Stimulated activated CD4-positive, alpha-beta T cell treated with anti-CD3 and anti-CD28 coated beads, Interleukin-15, amount 100 ng/mL, for 24 hours (primary cell): ENCODE measurements around the gene GOLGA8B.
"Not testable (repeated sequence)": the region's sequence is repeated elsewhere in the genome, so short reads cannot be mapped to it uniquely, and the experiment has no call there.

Source experiments
- DNase-seq: peaks from one replicate; pipeline ENCODE4 v3.0.0-alpha.2; 2020

GOLGA8B gene

DNA sequence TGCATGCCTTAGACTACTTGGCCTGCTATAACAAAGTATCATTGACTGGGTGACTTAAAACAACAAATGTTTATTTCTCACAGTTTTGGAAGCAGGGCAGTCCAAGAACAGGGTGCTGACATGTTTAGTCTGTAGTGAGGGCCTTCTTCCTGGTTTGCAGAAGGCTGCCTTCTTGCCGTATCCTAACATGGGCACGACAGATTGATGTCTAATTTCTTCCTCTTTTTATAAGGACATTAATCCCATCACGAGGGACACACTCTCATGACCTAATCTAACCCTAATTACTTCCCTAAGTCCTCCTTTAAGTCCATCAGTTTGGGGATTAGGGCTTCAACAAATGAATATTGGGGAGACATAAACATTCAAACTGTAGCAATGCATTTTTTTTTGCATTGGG, 10.9 kb upstream of the GOLGA8B start:
- DNase-seq = no peak

GRCh38 chr15:34591306-34591705, 7.9 kb upstream of the GOLGA8B start:
- DNase-seq = no peak

DNA sequence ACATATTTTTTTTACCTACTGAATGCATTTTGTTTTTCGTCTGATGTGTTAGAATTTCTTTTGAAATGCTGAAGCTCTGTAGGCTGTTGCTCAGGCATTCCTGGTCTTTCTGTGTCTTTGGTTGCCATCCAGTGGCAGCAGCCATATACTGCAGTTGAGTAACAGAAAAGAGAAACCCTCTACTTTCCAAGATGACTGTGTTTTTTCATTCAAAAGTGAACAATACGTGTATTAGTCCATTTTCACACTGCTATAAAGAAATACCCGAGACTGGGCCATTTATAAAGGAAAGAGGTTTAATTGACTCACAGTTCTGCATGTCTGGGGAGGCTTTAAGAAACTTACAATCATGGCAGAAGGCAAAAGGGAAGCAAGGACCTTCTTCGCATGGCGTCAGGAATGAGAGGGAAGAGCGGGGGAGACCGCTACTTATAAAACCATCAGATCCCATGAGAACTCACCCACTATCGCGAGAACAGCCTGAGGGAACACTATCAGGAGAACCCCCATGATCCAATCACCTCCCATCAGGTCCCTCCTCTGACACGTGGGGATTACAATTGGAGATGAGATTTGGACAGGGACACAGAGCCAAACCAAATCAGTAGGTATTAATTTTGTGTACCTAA, 4.7 kb upstream of the GOLGA8B start:
- peak; percentile 68 for DNase-seq

- not testable (repeated sequence) for DNase-seq
These were observed 2.5 kb upstream of the GOLGA8B start for GRCh38 chr15:34585966-34586365.

GRCh38 chr15:34584996-34585395, 1.5 kb upstream of the GOLGA8B start:
- no peak for DNase-seq

- peak; percentile 20 for DNase-seq
These were observed 848 bp upstream of the GOLGA8B start for GRCh38 chr15:34584330-34584668.

DNA sequence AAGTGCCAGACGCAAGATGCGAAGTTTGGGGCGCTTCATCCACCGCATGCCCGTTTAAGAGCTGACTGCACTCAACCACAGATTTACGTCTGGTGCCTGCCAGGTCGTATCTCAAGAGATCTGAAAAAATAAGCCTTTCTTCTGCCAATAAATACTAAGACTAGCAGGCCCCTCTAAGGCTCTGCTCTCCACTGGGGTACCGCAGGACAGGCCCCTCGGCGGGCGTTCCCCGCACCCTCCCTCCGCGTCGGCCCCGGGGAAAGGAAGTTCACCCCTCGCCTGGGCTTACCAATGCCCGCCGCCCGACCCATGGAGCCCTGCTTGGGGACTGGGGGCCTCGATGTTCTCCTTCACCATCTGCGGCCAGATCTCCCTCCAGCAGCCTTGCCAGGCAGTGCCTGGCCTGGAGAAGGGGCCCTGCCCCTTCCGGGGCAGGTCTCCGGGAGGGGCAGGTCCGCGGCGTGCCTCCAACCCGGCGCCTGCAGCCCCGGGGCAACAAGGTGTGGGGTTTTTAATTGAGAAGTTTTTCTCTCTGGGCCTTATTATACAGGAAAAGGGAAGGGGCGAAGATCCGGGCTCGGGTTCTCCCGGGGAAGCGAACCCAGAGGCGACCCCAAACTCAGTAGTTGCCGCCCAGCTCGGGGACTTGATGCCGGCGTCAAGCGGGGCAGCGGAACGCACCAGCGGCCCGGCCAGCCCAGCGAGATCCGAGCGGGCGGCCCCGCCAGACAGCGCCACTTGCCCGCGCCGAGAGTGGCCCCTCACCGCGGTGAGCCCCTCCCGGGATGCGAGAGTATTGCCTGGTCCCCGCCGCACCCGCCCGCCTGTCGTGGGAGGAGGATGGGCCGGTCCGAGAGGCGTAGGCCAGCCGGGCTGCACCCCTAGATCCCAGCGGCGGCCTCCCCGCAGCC, 735 bp downstream of the GOLGA8B start:
- DNase-seq = peak; percentile 67

DNA sequence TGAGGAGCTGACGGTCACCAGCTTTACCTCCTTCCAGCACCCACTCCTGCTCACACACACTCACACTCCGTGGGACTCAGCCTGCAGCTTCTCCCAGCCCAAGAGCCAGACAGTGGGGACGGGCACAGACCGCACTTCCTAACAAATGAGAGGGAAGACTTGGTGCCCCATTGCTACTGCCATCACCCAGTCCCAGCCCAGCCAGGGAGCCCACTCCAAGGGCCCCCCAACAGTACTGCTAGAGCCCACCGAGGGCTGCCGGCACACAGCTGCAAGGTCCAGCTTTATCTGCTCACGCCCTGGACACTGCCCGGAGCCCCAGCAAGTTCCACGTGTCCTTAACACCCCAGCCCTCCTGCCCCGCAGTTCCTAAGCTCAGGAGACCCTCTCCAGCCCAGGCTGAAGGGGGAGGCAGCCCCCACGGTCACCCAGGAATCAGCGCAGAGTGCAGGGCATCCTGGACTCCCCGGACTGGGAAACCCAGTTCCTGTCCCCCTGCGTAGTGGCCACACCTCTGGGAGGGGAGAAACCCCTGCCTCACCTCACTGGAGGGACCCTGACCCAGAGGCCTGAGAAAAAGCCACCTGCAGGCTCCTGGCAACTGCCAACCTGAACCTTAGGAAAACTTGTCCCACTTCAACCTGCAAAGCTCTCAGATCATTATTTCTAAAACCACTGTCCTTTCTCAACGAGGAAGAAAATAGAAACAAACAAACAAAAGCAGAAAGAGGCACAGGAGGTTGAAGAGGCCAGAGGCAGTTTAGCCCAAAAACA, 1.6 kb downstream of the GOLGA8B start:
- not testable (repeated sequence) for DNase-seq

DNA sequence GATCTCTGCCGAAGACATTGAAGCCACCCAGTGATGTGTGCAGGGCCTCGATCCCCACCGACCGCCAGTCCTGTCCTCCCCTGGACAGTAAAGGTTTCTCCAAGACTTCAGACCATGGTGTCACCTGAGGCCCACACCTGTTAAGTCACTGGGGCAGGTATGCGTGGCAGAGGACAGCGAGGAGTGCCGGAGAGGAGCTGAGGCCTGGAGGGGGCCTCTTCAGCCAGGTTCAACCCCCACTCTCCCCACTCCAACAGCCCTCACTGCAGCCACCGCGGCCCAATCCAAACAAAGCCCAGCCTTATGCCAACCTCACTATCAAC, 2.4 kb downstream of the GOLGA8B start:
- DNase-seq = no peak

DNA sequence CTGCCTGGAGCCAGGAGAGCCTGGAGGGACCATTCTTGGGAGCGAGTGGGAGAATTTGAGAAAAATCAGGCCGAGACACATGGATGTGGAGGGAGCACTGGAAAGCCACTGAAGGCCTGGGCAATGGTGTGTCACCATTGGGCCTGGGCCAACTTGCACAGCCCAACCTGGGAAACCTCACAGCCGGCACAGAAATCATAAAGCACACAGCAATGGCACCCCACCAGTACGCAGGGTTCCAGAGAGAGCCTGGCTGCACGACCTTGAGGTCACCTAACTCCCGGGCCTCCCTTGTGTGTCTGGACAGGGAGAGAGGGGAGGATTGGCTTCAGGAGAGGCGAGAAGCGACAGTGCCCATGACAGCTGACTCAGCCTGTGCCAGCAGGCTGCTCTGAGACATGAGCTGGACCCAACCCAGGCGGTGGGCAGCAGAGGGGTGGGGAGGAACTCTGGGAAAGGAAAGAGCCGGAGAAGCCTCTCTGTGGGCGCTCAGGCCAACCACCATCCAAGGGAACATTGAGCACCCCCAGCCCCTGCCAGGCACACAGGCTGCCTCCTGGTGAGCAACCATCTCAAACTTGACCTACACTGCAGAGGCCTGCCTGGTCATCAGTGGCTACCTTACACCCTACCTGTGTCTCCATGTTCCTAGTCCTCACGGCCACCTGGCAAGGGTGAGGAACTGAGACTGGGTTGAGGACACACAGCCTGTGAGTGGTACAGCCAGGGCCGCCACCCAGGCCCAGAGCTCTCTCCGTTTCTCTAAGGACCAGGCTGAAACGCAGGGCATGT, 3.0 kb downstream of the GOLGA8B start:
- not testable (repeated sequence) for DNase-seq

DNA sequence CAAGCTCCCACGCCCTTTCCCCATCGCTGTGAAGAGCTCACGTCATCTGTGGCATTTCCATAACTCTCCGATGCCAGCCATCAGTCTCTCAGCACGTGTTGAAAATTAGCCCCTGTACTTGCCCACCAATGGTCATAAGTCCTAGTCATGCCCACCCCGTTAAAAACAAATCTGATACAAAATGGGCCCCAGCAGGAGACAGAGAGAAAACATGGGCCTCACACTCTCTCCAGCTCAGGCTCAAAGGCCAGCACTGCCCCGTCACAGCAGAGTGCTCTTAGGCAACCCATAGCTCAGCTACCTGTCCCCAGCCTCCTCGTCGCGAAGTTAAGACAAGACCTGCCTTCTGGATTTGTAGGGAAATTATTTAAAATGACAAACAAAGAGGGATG, 5.2 kb downstream of the GOLGA8B start:
- no peak for DNase-seq

DNA sequence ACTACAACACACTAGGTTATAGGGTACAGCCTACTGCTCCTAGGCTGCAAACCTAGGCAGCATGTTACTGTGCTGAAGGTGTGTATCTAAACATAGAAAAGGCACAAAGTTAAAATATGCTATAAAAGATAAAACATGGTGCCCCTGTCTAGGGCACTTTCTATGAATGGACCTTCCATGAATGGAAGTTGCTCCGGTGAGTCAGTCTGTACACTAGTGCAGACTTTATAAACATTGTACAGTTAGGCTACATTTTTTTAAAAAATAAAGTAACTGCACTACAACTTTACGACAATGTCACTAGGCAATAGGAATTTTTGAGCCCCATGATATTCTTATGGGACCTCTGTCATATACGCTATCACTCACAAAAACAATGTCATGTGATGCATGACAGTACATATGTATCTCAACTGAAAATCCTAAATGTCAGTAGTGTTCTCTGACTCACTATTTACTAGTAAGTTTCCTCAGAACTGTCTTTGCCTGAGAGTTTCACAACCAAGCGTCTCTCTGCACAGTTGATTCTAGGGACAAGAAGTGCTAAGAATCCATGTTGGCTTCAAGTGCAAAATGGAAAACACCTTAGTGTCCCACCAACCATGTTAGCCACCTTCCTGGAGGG, 5.7 kb downstream of the GOLGA8B start:
- DNase-seq = not testable (repeated sequence)

- DNase-seq = not testable (repeated sequence)
These were observed 8.4 kb downstream of the GOLGA8B start for GRCh38 chr15:34575035-34575434.

DNA sequence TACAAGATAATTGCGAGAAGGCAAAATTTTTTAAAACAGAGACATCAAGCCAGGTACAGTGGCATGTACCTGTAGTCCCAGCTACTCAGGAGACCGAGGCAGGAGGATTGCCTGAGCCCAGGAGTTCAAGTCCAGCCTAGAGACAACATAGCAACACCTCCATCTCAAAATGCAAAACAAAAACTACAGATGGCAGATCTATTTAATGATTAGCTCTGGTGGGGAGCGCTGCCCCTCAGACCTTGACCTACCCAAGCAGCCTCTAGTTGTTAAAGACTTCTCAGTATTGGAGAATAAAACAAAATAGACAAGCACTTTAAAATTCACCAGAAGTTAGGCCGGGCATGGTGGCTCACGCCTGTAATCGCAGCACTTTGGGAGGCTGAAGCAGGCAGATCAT, 10.5 kb downstream of the GOLGA8B start:
- not testable (repeated sequence) for DNase-seq

DNA sequence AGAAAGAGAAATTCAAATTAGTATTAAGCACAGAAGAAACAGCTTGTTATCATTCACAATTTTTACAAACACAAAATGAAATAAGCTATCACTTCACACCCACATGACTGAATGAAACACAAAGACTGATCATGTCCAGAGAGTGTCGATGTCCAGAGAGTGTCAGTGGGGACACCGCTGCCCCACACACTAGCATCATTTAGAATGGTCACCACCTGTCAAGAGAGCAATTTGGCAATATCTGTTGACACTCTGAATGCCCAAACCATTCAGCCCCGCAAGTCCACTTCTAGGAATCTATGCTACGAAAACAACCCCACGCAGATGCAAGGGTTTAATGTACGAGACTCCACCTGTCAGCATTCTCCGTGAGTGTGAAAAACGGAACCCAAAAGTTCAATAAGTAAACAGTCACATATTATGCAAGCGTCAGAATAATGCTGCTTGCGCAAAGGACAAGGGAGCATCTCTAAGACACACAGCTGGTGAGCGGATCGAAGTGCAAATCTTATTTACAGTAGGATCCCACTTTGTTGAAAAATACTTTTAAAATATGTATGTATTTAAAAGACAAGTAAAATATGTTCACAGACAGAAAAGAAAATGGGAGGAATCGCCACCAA, 11.3 kb downstream of the GOLGA8B start:
- DNase-seq = not testable (repeated sequence)

GRCh38 chr15:34569670-34570396, 13.6 kb downstream of the GOLGA8B start:
- not testable (repeated sequence) for DNase-seq

DNA sequence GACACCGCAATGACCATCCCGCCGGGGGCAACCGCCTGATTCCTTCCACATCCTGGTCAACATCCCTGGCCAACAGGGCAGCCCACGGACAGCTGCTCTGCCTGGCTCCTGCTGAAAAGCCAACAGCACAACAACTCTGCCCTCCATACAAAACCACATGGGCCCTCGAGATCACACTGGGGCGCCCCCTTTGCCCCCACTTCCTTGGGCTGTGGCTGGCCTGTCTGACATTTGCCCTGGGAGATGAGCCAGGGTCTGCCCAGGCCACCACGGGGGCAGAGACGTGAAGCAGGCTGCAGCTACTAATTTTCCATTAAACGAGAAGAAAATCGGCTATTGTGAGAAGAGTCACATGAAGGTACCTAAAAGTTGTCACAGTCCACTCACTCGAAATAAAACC, 16.3 kb downstream of the GOLGA8B start:
- DNase-seq = not testable (repeated sequence)

- not testable (repeated sequence) for DNase-seq
These were observed 18.7 kb downstream of the GOLGA8B start for GRCh38 chr15:34564711-34565110.

DNA sequence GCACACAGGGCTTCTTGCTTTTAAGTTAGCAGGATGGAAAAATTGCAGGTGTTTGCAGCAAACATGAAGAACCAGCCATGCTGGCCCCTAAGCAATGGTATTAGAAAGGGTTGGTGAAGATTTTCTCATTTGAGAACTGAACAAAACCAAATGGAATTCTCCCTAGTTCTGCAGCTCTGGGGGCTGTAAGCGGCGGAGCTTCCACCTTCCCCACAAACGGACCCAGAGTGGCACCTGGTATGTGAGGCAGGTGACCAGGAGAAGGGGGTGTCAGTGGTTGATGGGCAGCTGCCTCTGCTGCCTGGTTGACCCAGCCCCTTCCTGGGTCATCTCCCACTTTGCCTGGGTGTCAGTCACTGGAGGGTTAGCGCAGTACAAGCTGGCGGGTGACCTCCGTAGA, 22.6 kb downstream of the GOLGA8B start:
- DNase-seq = not testable (repeated sequence)

GRCh38 chr15:34559764-34560163, 23.7 kb downstream of the GOLGA8B start:
- not testable (repeated sequence) for DNase-seq

DNA sequence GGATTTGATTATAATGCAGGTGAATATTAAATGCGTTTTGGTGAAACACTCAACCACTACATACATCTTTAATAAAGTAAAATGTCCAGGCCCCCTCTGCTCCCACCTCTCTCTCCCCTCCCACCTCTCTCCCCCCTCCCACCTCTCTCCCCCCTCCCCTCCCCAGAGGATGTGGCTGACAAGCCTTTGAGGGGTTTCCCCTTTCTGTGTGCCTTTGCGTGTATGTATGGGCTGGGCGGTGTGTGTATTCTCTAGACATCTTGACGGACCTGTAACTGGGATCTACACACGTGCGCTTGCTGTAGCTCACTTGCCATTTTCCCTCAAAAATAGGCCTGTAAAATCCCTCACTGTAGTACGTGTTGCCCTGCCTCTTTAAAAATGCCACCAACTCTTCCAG, 28.3 kb downstream of the GOLGA8B start:
- not testable (repeated sequence) for DNase-seq
